HFFc6 (cell line): ENCODE data around the gene ARL13B. TPM values are rescaled to one million over a fixed set of nuclear protein-coding genes. Genes with fewer than 3 reads are reported as not detected.
A peak's percentile ranks its signal among the peaks of the same experiment; 100 is the strongest.

Experiments
- DNase-seq: peaks from one replicate; pipeline ENCODE4 v3.0.0-alpha.2; 2018
- H3K27ac Mint-ChIP-seq: 2 replicates; pipeline ENCODE4 v1.8.0; 2020; ENCODE audit warnings: mild to moderate bottlenecking, mixed read lengths
- H3K27me3 Mint-ChIP-seq: 2 replicates; pipeline ENCODE4 v1.8.0; 2021; ENCODE audit warnings: mild to moderate bottlenecking, moderate library complexity, mixed read lengths; ENCODE audit not compliant: insufficient read depth
- H3K36me3 Mint-ChIP-seq: 2 replicates; pipeline ENCODE4 v1.8.0; 2021; ENCODE audit warnings: low read depth, mixed read lengths
- H3K4me1 Mint-ChIP-seq: 2 replicates; pipeline ENCODE4 v1.8.0; 2020; ENCODE audit warnings: low read depth, mixed read lengths
- H3K4me3 Mint-ChIP-seq: 2 replicates; pipeline ENCODE4 v1.8.0; 2020; ENCODE audit warnings: mild to moderate bottlenecking, moderate library complexity, mixed read lengths
- H3K9me3 Mint-ChIP-seq: 2 replicates; pipeline ENCODE4 v1.8.0; 2020; ENCODE audit warnings: mild to moderate bottlenecking, mixed read lengths
- CTCF ChIP-seq: fragments of 200-600 bp; sonication (generic); IDR thresholded peaks from 2 replicates; pipeline ENCODE4 v1.5.0; 2021; ENCODE audit warnings: antibody characterized with exemption, mild to moderate bottlenecking
- total RNA-seq, 6 experiments: library from RNA; stranded (reverse); fragmentation: NEBNext Ultra II Directional; extraction: Animal tissue kit (Norgen Biotek cat#: 25700); gene quantifications; 2 replicates in 1 of 6; 3 replicates in 5 of 6; pipeline ENCODE4 v1.2.3, GENCODE V29; 2021

Gene ARL13B
- total RNA-seq, 6 experiments from 2014 or later, result 5.0 to 10.6 (median 8.5) TPM

DNA sequence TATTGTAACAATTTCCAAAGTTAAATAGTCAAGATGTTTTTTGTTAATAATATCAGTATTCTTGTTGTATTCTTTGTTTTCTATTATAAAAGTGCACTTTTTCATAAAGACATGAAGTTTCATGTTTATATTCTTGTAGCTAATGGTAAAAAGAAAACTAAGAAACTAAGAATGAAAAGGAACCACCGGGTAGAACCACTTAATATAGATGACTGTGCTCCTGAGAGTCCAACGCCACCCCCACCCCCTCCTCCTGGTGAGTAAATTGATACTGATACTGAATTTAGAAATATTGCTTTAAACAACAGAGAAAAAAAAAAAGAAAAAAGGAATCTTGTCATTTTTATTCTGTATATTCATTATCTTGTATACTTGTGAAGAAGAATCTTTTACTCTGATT, 69.3 kb downstream of the ARL13B start:
- H3K9me3 Mint-ChIP-seq, result no peaks in the 10 kb centered on the region; the same call in 1 of the 2 replicates
- no peak for DNase-seq
- TF ChIP-seq CTCF, result no peak
- H3K36me3 Mint-ChIP-seq, result peaks cover 5% of the 10 kb centered on the region; the same call in 1 of the 2 replicates
- no peaks in the 10 kb centered on the region for H3K27me3 Mint-ChIP-seq
- H3K27ac Mint-ChIP-seq, result no peak overlapping the region
- no peak overlapping the region for H3K4me3 Mint-ChIP-seq
- H3K4me1 Mint-ChIP-seq, result no peaks in the 10 kb centered on the region

GRCh38 chr3:94050546-94050945, 70.6 kb downstream of the ARL13B start:
- H3K4me3 Mint-ChIP-seq, result no peak overlapping the region
- H3K9me3 Mint-ChIP-seq, result no peaks in the 10 kb centered on the region
- no peaks in the 10 kb centered on the region for H3K4me1 Mint-ChIP-seq
- H3K36me3 Mint-ChIP-seq, result no peaks in the 10 kb centered on the region
- H3K27me3 Mint-ChIP-seq, result no peaks in the 10 kb centered on the region
- no peak for TF ChIP-seq CTCF
- no peak for DNase-seq
- H3K27ac Mint-ChIP-seq, result no peak overlapping the region

- Mint-ChIP-seq H3K36me3 (no peaks in the 10 kb centered on the region), H3K4me3 (no peak overlapping the region), H3K27ac (no peak overlapping the region), H3K9me3 (no peaks in the 10 kb centered on the region), H3K27me3 (no peaks in the 10 kb centered on the region; the same call in 1 of the 2 replicates), H3K4me1 (peaks cover 28% of the 10 kb centered on the region)
- no peak for DNase-seq
- no peak for TF ChIP-seq CTCF
These were observed 81.3 kb downstream of the ARL13B start for GRCh38 chr3:94061297-94061696.

- no peaks in the 10 kb centered on the region; the same call in 1 of the 2 replicates for H3K27me3 Mint-ChIP-seq
- H3K9me3 Mint-ChIP-seq, result no peaks in the 10 kb centered on the region
- H3K36me3 Mint-ChIP-seq, result peaks cover 12% of the 10 kb centered on the region
- peaks cover 40% of the 10 kb centered on the region for H3K4me1 Mint-ChIP-seq
- TF ChIP-seq CTCF, result no peak
- peak; percentile 98 for DNase-seq
- H3K4me3 Mint-ChIP-seq, result peak within 1 kb of the TSS; percentile 98
- H3K27ac Mint-ChIP-seq, result peak within 1 kb of the TSS; percentile 100
These were observed 82.8 kb downstream of the ARL13B start, which contains the start of the genes DHFR2 and NSUN3 for GRCh38 chr3:94062513-94063404. Gene DHFR2, minus strand, starts transcription at chr3:94062916. Its CDS starts 1,405 bp downstream, at chr3:94061511. Gene NSUN3, plus strand, starts transcription at chr3:94063061. Its CDS starts 66 bp downstream, at chr3:94063127.

- H3K27ac Mint-ChIP-seq, result peak overlapping the region; percentile 100
- H3K9me3 Mint-ChIP-seq, result no peaks in the 10 kb centered on the region
These were observed 83.7 kb downstream of the ARL13B start for GRCh38 chr3:94063496-94064119.

More at GRCh38 chr3:94063496-94064119, 83.7 kb downstream of the ARL13B start:
- no peak for DNase-seq
- H3K4me1 Mint-ChIP-seq, result peaks cover 40% of the 10 kb centered on the region
- no peaks in the 10 kb centered on the region; the same call in 1 of the 2 replicates for H3K27me3 Mint-ChIP-seq
- TF ChIP-seq CTCF, result no peak
- H3K4me3 Mint-ChIP-seq, result peak overlapping the region; percentile 98
- H3K36me3 Mint-ChIP-seq, result peaks cover 12% of the 10 kb centered on the region
